BJ (cell line): ENCODE results near the gene LMNTD2. TPM values are rescaled to one million over a fixed set of nuclear protein-coding genes. Genes with fewer than 3 reads are reported as not detected.
"Not testable (repeated sequence)": the region's sequence is repeated elsewhere in the genome, so short reads cannot be mapped to it uniquely, and the experiment has no call there.

Experiments
- CTCF ChIA-PET: fragments of 350-600 bp; formaldehyde crosslinking; extraction: SDS; loops from one replicate; lab custom pipeline; 2021; ENCODE audit warnings: antibody characterized with exemption, inconsistent platforms; lab: Yijun Ruan, JAX
- POLR2A ChIA-PET: fragments of 300-600 bp; sonication (Branson Sonifier 250); formaldehyde crosslinking; extraction: SDS; loops from one replicate; lab custom pipeline; 2021; ENCODE audit warnings: antibody characterized with exemption; lab: Charles Lee
- DNase-seq: peaks from one replicate; pipeline ENCODE4 v3.0.0-alpha.2; 2011; ENCODE audit warnings: low read depth
- H3K27me3 ChIP-seq: 2 replicates; pipeline ENCODE4 v1.6.0; 2011; ENCODE audit warnings: low read length; ENCODE audit not compliant: control insufficient read depth, insufficient read depth
- H3K36me3 ChIP-seq: 2 replicates; pipeline ENCODE4 v1.5.1; 2011; ENCODE audit warnings: low read length; ENCODE audit not compliant: control insufficient read depth, insufficient read depth
- H3K4me3 ChIP-seq: 2 replicates; pipeline ENCODE4 v1.5.1; 2011; ENCODE audit warnings: low read depth, mild to moderate bottlenecking, control low read depth, low read length
- polyA plus RNA-seq: library from polyadenylated mRNA; depleted of rRNA; stranded (reverse); fragments of >200 nt; gene quantifications from 2 replicates; pipeline ENCODE4 v1.2.3, GENCODE V29; 2011
- TF ChIP-seq, protein P1 (sequence below): IDR thresholded peaks from 2 replicates; pipeline ENCODE4 v1.5.1; 2011; ENCODE audit warnings: low read depth, mild to moderate bottlenecking, control low read depth, inconsistent platforms, low read length, moderate library complexity; ENCODE audit not compliant: insufficient read depth

LMNTD2 gene
- polyA plus RNA-seq, 1 experiment: 2.5 TPM

DNA sequence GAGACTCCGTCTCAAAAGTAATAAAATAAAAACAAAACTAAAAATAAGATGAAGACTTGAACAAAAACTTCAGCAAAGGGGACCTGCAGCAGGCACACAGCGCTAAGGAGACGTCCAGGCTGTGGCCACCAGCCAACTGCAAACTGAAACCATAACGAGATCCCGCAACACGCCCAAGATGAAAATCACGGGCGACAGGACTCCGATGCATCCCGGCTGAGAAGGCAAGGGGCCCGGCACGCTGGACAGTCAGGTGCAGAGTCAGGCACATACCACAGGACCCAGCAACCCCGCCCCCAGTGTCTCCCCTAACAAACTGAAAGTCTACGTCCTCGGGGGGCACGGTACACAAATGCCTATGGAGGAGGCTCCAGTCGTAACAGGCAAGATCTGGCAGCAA is 34.3 kb downstream of the LMNTD2 start:
- POLR2A ChIA-PET: no interaction called here
- TF ChIP-seq, protein P1, sequence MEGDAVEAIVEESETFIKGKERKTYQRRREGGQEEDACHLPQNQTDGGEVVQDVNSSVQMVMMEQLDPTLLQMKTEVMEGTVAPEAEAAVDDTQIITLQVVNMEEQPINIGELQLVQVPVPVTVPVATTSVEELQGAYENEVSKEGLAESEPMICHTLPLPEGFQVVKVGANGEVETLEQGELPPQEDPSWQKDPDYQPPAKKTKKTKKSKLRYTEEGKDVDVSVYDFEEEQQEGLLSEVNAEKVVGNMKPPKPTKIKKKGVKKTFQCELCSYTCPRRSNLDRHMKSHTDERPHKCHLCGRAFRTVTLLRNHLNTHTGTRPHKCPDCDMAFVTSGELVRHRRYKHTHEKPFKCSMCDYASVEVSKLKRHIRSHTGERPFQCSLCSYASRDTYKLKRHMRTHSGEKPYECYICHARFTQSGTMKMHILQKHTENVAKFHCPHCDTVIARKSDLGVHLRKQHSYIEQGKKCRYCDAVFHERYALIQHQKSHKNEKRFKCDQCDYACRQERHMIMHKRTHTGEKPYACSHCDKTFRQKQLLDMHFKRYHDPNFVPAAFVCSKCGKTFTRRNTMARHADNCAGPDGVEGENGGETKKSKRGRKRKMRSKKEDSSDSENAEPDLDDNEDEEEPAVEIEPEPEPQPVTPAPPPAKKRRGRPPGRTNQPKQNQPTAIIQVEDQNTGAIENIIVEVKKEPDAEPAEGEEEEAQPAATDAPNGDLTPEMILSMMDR: no peak

GRCh38 chr11:521177-521688 is 39.3 kb downstream of the LMNTD2 start:
- no peak overlapping the region for H3K4me3 ChIP-seq
- TF ChIP-seq, protein P1: no peak
- CTCF ChIA-PET: interaction anchor here (0.7 to 1.9 kb wide), 3 partner anchors 8 to 292 kb away, joined by 3 to 5 read pairs (median 4); no protein-coding TSS in a partner anchor
- DNase-seq: no peak
- H3K36me3 ChIP-seq: no peaks in the 10 kb centered on the region
- POLR2A ChIA-PET: no interaction called here
- no peaks in the 10 kb centered on the region for H3K27me3 ChIP-seq

More for the DNA sequence above, 34.3 kb downstream of the LMNTD2 start:
- Histone ChIP-seq H3K27me3 (no peaks in the 10 kb centered on the region), H3K36me3 (no peaks in the 10 kb centered on the region; the same call in 1 of the 2 replicates), H3K4me3 (no peak overlapping the region)
- CTCF ChIA-PET: interaction anchor here (4.0 kb wide), 1 partner anchor 8 kb away, joined by 19 read pairs; no protein-coding TSS in a partner anchor
- no peak for DNase-seq

- Histone ChIP-seq H3K36me3 (no peaks in the 10 kb centered on the region), H3K4me3 (no peak overlapping the region), H3K27me3 (no peaks in the 10 kb centered on the region)
- TF ChIP-seq, protein P1: no peak
- DNase-seq: no peak
- POLR2A ChIA-PET: no interaction called here
- CTCF ChIA-PET: interaction anchor here (1.6 to 1.9 kb wide), 2 partner anchors 9 to 14 kb away, joined by 4 to 5 read pairs; no protein-coding TSS in a partner anchor
Measured at GRCh38 chr11:520428-521176, 39.9 kb downstream of the LMNTD2 start.

GRCh38 chr11:518463-519202 is 41.9 kb downstream of the LMNTD2 start:
- CTCF ChIA-PET: interaction anchor here (0.5 to 1.8 kb wide), 30 partner anchors 10 to 268 kb away, joined by 3 to 19 read pairs (median 3); partner anchors contain the start of gene RNH1
- DNase-seq: peak; percentile 94
- POLR2A ChIA-PET: no interaction called here
- peaks cover 1% of the 10 kb centered on the region; the same call in 1 of the 2 replicates for H3K36me3 ChIP-seq
- no peaks in the 10 kb centered on the region for H3K27me3 ChIP-seq
- peak overlapping the region; percentile 35 for H3K4me3 ChIP-seq
- TF ChIP-seq, protein P1: peak; percentile 56

GRCh38 chr11:516918-517685 is 43.4 kb downstream of the LMNTD2 start:
- CTCF ChIA-PET, H3K4me3 ChIP-seq, H3K36me3 ChIP-seq, H3K27me3 ChIP-seq, DNase-seq, POLR2A ChIA-PET: not testable (repeated sequence)
